UCSD-AML1 (cell line): ENCODE results near the gene GAS7.
A peak's percentile ranks its signal among the peaks of the same experiment; 100 is the strongest.

Experiments
- DNase-seq: peaks from one replicate; lab custom pipeline; 2025; ENCODE audit not compliant: unreplicated experiment; lab: John Stamatoyannopoulos, UW

GAS7 gene

DNA sequence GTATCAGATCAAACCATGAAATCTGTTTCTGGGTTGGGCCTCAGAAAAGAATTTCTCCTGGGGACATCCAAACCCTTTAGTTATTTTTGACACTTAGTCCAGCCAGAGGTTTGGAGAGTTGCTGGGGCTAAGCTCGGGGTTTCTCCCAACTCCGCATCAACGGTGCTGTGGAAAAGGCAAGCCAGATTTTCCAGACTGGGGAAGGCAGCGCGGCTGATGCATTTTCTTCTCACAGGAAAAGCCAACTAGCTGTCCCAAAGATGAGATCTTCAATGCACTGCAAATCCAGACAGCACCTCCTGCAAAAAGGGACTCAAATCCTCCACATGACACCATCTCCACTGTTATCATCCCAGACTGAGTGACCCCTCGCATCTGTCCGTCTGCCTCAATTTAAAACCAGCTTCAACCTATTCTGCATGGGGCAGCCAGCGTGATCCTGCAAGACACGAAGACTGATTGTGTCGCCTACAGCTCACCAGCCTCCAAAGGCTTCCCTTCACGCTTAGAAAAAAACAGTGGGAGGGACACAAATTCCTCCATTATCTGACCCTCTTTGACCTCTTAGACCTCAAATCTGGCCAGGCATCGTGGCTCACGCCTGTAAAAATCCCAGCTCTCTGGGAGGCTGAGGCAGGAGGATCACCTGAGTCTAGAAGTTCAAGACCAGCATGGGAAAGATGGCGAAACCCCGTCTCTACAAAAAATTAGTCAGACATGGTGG is 62.0 kb downstream of the GAS7 start:
- no peak for DNase-seq

DNA sequence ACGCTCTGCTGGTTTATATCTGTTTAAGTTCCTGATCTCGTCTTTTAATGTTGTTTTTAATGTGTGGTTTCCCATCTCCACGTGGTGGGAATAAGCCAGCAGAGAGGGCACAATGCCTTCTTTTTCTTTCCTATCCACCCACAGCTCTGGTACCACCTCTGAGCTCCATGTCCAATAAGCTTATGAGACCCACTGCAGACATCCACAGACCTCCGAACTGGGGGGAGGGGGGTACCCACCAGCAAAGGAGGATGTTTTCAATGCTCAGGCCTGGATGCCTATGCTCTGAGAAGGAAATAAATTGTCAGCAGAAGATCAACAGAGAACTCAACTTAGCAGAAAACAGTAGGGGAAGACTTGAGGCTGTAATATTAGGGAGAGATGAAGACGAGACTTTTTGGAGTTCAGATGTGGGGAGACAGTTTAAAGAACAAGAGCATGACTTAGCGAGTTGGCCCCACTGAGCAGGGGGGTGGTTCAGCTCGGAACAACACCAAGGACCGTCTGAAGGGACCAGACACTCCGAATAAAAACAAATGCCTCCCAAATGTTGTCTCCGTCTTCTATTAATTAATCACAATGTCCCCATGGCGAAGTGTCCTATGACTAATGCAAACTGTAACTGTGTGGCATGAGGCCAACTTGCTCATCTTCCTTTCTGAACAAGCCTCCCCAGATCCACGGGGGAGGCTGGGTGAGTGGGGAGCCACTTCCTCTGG is 62.7 kb downstream of the GAS7 start:
- DNase-seq = no peak

DNA sequence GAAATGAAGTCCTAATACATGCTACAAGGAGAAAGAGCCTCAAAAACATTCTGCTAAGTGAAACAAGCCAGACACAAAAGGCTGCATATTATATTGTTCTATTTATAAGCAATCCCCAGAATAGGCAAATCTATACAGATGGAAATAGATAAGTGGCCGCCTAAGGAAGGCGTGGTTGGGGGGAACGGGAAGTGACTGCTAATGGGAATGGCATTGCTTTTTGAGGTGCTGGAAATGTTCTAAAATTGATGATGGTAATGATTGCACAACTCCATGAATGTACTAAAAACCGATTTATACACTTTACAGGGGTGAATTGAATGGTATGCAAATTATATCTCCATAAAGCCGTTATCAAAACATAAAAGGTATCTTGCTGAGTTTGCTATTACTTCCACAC is 67.7 kb downstream of the GAS7 start:
- DNase-seq = no peak

DNA sequence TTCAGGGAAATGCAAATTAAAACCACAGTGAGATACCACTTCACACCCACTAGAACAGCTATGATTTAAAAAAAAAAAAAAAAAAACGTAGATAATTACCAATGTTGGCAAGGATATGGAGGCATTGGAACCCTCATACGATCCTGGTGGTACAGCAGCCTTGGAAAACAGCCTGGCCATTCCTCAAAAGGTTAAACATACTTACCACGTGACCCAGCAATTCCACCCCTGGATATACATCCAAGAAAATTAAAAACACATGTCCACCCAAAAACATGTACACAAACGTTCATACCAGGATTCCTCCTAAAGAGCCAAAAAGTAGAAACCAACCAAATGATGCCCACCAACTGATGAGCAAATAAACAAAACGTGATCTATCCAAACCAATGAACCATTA is 68.1 kb downstream of the GAS7 start:
- no peak for DNase-seq

DNA sequence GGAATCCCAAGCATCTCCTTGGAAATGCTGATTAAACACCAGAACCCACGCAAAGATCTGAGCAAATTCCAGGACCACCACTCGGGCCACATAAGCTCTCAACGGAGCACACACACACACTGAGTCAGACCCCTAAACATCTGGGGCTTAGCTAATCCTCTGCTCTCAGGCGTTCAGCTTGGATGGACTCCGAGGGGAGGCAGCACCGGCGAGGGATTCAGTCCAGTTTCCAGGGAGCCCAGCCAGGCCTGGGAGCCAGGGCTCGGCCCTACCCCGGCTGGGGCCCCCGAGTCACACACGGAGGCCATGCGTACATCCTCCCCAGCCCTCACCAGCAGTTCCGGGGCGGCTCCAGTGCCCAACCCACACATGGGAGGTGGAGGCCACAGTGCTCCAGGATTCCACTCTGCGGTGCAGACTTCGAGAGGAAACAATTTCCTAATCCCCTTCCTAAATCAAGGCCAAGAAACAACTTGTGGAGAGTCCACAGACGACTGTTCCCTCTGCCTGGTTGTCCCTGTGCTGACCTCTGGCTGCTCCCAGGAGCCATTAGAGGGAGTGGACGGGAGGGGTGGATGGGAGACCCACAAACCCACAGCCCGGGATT is 70.5 kb downstream of the GAS7 start:
- peak; percentile 69 for DNase-seq

DNA sequence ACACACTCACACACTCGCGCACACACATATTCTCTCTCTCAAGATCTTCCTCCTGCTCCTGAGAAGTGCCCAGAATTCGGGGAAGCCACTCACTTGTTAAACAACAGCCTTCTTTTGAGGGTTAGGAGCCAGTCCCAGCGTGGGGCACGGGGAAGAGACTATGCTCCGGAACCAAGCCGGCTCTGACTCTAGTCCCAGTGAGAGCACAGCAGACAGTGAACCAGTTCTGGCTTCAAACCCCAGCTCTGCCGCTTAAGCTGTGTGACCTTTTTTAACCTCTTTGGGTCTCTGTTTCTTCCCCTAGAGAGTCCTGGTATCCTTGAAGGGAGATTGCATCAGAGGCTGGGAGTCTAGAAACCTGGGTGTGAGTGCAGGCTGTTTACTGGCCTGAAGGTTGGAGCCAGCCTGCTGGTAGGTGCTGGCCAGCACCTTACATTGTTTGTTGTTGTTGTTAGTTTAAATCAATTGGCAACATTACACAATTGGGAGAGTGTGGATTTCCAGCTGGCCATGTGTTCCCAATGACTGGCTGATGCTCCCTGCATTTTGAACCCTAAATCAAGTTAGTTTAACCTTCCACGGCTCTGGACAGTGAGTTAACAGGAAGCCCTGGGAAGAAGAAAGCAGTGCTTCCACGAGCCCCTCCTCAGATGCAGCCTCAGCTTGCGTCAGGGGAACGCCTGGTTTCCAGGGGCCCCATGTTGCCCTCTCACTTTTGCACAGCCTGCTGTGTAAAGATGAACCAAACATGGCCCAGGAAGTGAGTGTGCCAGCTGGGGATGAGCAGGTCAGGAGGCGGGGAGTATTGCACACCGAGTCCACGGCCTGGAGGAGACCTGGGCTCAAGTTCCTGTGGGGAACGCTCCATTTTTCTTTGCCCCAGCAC is 71.5 kb downstream of the GAS7 start:
- peak; percentile 31 for DNase-seq

DNA sequence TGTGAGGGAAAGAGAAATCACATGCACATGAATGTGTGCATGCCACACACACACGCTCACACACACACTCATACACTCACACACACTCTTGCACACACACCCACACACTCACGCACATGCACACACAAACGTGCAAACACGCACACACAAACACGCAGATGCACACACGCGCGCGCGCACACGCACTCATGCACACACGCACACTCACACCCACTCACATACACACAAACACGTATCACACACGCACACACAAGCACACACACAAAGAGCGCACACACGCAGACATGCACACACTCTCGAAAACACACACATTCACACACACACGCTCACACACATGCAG is 72.2 kb downstream of the GAS7 start:
- no peak for DNase-seq

DNA sequence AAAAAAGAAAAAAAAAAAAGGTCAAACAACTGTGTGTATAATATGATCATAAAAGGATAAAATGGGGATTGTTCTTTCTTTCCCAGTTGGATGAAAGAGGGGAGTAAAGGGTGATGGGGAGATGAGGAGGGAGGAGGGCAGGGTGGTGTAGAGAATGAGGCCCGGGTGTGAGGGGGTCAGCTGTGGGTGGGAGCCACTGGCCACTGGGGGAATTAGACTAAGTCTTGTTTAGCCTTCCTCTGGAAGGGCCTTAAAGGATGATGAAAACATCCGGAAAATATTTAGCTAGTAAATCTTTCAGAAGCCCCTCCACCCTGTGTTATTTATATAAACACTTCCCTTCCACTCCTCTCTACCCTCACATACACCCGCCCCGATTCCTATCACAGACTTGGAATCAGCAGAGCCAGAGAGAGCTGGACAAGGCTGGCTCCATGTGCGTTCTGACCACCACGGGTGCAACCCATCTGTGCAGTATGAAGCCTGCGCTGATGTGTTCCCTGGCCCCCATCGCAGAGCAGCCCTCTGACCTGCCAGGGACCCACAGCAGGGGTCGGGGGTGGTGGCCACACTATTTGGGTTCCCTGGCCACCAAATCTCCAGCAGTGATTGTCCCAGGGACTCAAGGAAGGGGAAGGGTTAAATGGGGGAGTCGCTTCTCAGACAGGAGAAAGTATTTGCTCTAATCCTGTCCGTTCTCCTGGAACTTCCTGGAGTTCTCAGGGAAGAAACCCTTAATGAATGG is 72.7 kb downstream of the GAS7 start:
- no peak for DNase-seq

DNA sequence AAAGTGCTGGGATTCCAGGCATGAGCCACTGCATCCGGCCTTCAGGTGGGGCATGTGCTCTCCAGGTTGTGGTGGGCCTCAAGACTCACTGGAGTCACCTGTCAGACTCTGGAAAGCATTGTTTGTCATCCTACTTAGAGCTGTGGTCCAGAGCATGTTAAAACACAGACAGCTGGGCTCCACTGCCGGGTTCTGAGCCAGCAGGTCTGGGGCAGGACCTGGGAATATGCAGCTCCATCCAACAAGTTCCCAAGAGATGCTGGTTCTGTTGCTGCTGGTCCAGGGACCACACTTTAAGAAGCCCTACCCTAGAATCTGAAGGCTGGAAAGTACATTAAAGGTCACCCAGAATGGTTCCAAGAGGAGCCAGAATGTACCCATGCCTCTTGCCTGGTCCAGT is 75.3 kb downstream of the GAS7 start:
- DNase-seq = no peak

DNA sequence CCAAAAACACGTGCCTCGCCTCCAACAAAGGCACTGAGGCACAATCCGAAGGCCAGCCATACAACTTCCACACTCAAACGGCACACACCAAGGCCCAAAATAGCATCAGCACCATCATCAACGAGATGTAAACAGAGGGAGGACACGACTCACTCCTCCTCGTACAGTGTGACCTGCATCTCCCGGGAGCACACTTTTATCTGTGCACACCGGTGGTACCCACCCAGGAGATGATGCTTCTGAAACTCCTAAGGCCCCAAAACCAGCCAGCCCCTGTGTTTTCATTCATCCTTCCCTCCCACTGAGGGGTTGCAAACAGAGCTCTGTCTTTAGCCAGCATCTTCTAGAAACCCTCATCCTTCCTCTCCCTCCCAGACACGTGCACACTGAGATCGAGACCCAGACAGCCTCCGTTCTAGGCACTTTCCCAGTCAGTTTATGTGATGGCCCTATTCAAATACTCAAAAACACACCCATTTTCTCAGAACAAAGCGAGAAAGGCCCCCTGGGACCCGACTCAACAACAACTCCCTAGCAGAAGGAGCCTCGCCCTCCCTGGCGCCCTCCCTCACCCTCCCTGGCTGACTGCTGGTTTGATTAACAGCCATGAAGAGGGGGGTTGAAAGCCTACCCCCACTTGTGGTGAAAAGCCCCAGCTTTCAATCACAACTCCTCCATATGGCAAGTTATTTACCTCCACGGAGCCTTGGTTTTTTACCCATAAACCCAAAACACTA is 76.3 kb downstream of the GAS7 start:
- DNase-seq = no peak

DNA sequence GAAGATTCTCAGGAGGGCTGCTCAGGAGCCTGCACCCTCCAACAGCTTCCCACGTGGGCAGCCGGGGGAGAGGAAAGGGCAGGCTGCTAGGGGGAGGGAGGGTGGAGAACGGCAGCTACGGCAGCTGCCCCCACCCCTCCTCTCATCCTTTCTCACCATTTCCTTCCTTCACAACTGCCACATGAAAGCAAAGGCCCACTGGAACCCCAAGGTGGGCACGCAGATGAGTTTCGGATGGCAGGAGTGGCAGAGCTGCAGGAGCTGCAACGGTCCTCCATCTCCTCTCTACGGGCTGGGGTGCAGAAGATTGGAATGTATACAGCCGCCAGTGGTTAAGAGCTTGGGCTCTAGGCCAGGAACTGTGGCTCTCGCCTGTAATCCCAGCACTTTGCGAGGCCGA is 77.7 kb downstream of the GAS7 start:
- DNase-seq = peak; percentile 55

DNA sequence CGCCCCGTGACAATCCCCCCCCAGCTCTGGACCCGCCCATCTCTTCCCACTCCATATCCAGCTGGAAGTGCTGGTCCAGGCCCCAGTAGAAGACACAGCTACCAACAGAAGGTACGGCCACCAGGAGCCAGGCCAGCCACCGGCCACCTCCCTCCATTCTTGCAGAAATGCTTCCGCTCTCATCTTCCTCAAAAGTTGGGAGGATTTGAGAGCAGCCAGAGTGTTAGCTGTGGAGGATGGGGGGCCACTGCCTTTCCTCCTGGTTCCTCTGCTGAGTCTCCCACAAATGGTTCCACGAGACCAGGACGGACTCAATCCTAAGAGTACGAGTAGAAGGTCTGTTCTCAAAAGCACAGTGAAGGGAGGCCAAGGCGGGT is 78.3 kb downstream of the GAS7 start:
- DNase-seq = peak; percentile 72

DNA sequence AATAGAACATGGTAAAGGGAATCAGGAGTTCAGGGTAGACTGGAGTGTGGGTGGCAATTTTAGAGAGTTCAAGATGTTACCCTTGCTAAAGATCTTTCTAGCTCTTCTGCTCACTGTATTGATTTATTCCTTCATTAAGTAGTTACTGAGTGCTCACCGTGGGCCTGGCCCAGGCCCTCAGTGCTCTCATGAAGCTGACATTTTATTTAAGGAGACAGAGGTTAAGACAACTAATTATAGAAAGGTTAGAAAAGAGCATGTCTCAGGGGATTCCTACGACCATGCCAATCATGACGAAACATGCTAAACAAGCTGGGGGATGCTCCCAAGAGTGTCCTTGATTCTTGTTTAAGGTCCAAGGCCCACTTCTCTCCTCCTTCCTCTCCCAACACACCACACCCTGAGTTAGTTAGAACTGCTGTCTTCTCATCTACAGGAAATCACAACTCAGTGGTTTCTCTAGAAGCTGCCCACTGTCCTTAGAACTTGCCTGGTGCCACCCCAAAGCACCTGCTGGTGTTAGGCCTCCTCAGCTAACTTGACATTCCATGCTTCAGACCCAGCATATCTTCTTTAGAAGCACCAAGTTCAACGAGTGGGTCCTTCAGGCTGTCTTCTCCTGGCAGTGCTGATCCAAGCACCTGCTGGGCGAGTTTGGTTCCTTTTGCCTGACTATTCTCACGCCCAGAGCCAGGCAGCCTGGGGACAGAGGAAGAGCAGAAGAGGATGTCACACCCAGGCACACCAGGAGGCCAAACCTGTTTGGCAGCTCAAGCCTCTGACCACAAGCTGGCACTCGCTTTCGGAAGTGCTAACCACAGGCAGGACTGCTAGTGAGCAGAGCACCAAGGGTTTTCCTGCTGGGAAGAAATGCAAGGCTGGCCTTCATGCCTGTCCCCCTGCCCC is 79.0 kb downstream of the GAS7 start:
- DNase-seq = peak; percentile 75

DNA sequence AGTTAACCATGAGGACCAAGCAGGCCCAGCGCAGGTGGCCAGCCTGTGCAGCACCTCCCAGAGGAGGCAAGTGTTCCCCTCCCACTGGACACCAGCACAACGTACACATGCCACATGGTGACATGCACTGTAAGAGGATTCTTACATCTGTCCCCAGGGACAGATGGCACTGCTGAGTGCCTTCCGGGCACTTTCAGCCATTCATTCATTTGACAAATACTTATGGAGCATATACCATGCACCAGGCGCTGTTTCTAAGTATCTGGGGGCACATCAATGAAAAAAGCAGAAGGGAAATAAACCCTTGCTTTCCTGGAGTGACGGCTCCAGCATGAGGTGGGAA is 79.6 kb downstream of the GAS7 start:
- no peak for DNase-seq

DNA sequence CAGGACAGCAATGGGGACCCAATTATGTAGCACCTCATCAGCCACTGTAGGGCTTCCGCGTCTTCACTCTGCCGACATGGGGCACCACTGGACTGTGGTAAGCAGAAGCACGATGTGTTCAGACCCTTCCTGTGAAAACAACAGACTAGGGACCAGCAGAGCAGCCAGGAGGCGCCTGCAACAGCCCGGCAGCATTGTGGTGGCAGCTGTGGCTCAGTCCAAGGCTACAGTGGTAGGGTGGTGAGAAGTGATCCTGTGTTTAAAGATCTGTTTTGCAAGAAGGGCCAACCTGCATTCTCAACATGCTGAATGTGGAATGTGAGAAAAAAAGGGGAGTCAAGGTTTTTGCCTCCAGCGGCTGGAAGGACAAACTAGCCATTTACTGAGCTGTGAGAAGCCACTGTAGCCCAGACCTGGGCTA is 80.8 kb downstream of the GAS7 start:
- peak; percentile 71 for DNase-seq

DNA sequence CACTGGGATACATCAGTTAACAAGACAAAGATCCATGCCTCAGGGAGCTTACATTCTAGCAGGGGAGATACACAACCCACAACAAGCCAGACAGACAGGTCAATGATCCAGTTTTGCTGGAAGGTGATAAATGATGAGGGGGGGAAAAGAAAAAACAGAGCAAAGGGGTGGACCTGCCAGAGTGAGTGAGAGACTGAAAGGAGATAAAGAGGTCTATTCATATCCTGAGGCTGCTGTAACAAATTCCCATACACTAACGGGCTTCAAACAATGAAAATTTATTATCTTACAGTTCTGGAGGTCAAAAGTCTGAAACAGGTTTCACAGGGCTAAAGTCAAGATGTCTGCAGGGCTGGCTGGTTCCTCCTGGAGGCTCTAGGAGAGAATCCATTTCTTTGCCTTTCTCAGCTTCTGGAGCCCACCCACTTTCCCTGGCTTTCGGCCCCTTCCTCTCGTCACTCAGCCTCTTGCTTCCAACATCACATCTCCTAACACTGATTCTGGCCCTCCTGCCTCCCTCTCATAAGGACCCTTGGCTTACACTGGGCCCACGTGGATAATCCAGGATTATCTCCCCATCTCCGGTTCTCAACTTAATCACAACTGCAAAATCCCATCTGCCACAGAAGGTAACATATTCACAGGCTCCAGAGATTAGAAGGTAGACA is 81.5 kb downstream of the GAS7 start:
- DNase-seq = no peak

DNA sequence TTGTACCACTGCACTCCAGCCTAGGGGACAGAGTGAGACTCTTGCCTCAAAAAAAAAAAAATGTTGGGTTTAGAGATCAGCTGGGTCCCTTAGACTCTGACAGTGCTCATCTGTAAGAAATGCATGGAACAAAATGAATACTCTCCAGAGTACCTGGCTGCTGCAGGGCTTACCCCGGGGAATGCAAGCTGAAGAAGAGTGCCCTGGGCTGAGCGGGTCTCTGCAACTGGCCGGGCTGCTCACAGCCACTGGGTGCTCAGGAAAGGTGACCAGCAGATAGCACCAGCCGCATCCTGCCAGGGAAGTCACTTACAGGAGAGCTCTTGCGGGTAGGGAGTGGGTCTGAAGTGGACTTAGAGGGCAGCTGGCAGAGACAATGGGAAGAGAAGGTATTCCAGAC is 82.1 kb downstream of the GAS7 start:
- no peak for DNase-seq

DNA sequence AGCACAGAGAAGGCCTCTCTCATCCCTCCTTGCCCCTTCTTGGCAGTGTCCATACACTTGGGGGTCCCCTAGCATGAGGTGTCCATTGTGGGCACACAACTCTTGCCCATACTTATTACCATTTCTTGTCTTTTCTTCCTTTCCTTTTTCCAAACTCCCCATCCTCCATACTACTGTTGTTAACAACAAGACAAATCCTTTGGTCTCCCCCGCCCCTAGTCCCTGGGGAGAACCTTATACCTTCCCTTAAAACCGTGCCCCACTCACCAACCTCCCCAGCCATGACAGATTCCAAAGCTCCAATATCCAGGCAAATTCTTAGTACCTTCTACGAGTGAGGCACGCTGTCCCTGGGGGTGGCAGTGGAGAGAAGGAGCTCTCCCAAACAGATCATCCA is 82.9 kb downstream of the GAS7 start:
- no peak for DNase-seq
